Neuronal stem cell (in vitro differentiated cells): ENCODE measurements around the gene AKAP11.

Source experiments
- DNase-seq: peaks from one replicate; pipeline ENCODE4 v3.0.0-alpha.2; 2013; ENCODE audit warnings: low spot score
- H2AFZ ChIP-seq: one replicate; pipeline ENCODE4 v1.6.1; 2013; ENCODE audit warnings: mild to moderate bottlenecking, low read length, inconsistent platforms
- H2AK5ac ChIP-seq: 2 replicates; pipeline ENCODE4 v1.6.1; 2013; ENCODE audit warnings: low read depth, mild to moderate bottlenecking, inconsistent platforms, low read length, moderate library complexity, mixed read lengths
- H2BK120ac ChIP-seq: 2 replicates; pipeline ENCODE4 v1.6.1; 2013; ENCODE audit warnings: low read depth, mild to moderate bottlenecking, inconsistent platforms, low read length, moderate library complexity, mixed read lengths
- H2BK12ac ChIP-seq: one replicate; pipeline ENCODE4 v1.6.1; 2013; ENCODE audit warnings: low read length, inconsistent platforms
- H2BK15ac ChIP-seq: 2 replicates; pipeline ENCODE4 v1.6.1; 2013; ENCODE audit warnings: mild to moderate bottlenecking, low read length, inconsistent platforms, mixed read lengths
- H2BK5ac ChIP-seq: one replicate; pipeline ENCODE4 v1.6.1; 2013; ENCODE audit warnings: inconsistent platforms, mild to moderate bottlenecking, low read length, moderate library complexity
- H3K14ac ChIP-seq: one replicate; pipeline ENCODE4 v1.6.1; 2013; ENCODE audit warnings: low read length, inconsistent platforms
- H3K18ac ChIP-seq: 2 replicates; pipeline ENCODE4 v1.6.1; 2013; ENCODE audit warnings: low read length, inconsistent platforms
- H3K23ac ChIP-seq: 2 replicates; pipeline ENCODE4 v1.6.1; 2013; ENCODE audit warnings: low read depth, mild to moderate bottlenecking, mixed read lengths, low read length, inconsistent platforms; ENCODE audit not compliant: poor library complexity
- H3K27ac ChIP-seq: replicated peaks from 3 replicates; pipeline ENCODE4 v1.5.1; 2013; ENCODE audit warnings: low read length, inconsistent platforms
- H3K27me3 ChIP-seq, 3 experiments: 2 replicates each; pipeline ENCODE4 v1.6.1; 2013; ENCODE audit warnings: low read length in 3 of 3, mild to moderate bottlenecking in 2 of 3, inconsistent platforms in 1 of 3, low read depth in 1 of 3, mixed read lengths in 1 of 3, moderate library complexity in 1 of 3; ENCODE audit not compliant: control insufficient read depth in 3 of 3, insufficient read depth in 3 of 3
- H3K36me3 ChIP-seq, 2 donors: replicated peaks in 1 of 2; 2 replicates each; pipeline ENCODE4 v1.6.1; 2013; ENCODE audit warnings: low read length in 2 of 2; ENCODE audit not compliant: control insufficient read depth in 2 of 2, insufficient read depth in 2 of 2
- H3K4ac ChIP-seq: 2 replicates; pipeline ENCODE4 v1.6.1; 2013; ENCODE audit warnings: inconsistent platforms, mild to moderate bottlenecking, low read length, moderate library complexity
- H3K4me1 ChIP-seq, 2 donors: 1 replicate in 1 of 2; 2 replicates in 1 of 2; pipeline ENCODE4 v1.6.1; 2013; ENCODE audit warnings: low read length in 2 of 2, low read depth in 1 of 2; ENCODE audit not compliant: control insufficient read depth in 2 of 2, insufficient read depth in 1 of 2
- H3K4me2 ChIP-seq: one replicate; pipeline ENCODE4 v1.6.1; 2013; ENCODE audit warnings: mild to moderate bottlenecking, low read length, inconsistent platforms; ENCODE audit not compliant: insufficient read depth, poor library complexity, severe bottlenecking
- H3K4me3 ChIP-seq, 2 donors: 2 replicates each; pipeline ENCODE4 v1.5.1; 2013; ENCODE audit warnings: low read length in 2 of 2, mild to moderate bottlenecking in 2 of 2, inconsistent platforms in 1 of 2, moderate library complexity in 1 of 2
- H3K79me1 ChIP-seq: one replicate; pipeline ENCODE4 v1.6.1; 2013; ENCODE audit warnings: low read depth, mild to moderate bottlenecking, inconsistent platforms, low read length, moderate library complexity
- H3K9ac ChIP-seq: one replicate; pipeline ENCODE4 v1.6.1; 2013; ENCODE audit warnings: mild to moderate bottlenecking, low read depth, low read length, inconsistent platforms; ENCODE audit not compliant: poor library complexity
- H3K9me3 ChIP-seq, 2 donors: replicated peaks in 1 of 2; 2 replicates each; pipeline versions ENCODE3 to v1.6.1; 2013; ENCODE audit warnings: low read length in 2 of 2, mild to moderate bottlenecking in 2 of 2, inconsistent platforms in 1 of 2, low read depth in 1 of 2, mixed read lengths in 1 of 2, moderate library complexity in 1 of 2; ENCODE audit not compliant: control insufficient read depth in 2 of 2, insufficient read depth in 1 of 2
- H4K8ac ChIP-seq: one replicate; pipeline ENCODE4 v1.6.1; 2013; ENCODE audit warnings: low read depth, mild to moderate bottlenecking, inconsistent platforms, low read length, moderate library complexity
- H4K91ac ChIP-seq: one replicate; pipeline ENCODE4 v1.6.1; 2013; ENCODE audit warnings: low read length, low read depth, mild to moderate bottlenecking, inconsistent platforms; ENCODE audit not compliant: poor library complexity
- WGBS, 2 donors: extraction: QIAGEN DNeasy Blood & Tissue Kit; methylation state at CpG; one replicate each; pipeline ENCODE4 v1.1.7; 2013; ENCODE audit warnings: missing lambda C conversion rate in 2 of 2, mixed read lengths in 1 of 2; ENCODE audit not compliant: insufficient read length in 2 of 2, insufficient replicate concordance in 1 of 2; ENCODE audit errors: extremely low coverage in 2 of 2; 5-methylcytosine and 5-hydroxymethylcytosine counted together

AKAP11 gene

DNA sequence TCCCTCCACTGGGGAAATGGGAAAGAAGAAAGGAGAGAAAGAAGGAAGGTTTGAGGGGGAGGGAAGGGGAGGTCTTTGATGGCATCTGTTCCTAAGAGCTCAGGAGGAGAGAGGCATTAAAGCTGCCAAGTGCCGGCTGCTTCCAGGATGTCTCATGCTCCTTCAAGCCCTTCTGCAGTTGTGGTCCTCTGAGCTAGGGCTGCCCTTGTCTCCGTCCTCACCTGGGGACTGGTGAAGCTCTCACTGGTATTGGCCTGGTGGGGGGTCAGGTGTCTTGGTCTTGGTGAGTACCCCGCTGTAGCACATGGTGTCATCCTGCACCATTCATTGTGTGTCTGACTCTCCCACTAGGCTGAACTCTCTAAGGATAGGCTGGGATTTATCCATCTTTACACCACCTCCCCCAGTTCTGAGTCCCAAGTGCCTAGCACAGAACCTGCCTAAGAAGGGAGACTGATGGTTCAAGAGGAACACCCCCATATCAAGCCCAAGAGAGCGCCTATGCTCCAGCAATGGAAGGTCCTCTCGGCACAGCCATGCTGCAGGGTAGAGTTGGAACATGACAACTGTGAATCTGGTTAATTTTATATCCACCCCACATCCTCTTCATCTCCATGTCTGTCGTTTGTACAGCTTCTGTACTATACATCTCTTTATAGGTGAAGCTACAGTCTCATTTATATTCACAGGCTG, 83.7 kb downstream of the AKAP11 start:
- no peak overlapping the region for H3K14ac ChIP-seq
- WGBS, 2 donors, result no CpG with 5 or more reads among the region's 6 CpGs
- no peak for DNase-seq

GRCh38 chr13:42356184-42356575, 84.2 kb downstream of the AKAP11 start:
- no peak overlapping the region for H2AFZ ChIP-seq
- H3K9ac ChIP-seq, result no peak overlapping the region
- no peaks in the 10 kb centered on the region for H3K79me1 ChIP-seq
- H2BK15ac ChIP-seq, result no peak overlapping the region
- no peaks in the 10 kb centered on the region for H3K36me3 ChIP-seq
- H2BK120ac ChIP-seq, result no peak overlapping the region
- H4K91ac ChIP-seq, result no peak overlapping the region
- no peaks in the 10 kb centered on the region for H3K9me3 ChIP-seq
- H3K18ac ChIP-seq, result no peak overlapping the region
- no peak overlapping the region for H4K8ac ChIP-seq
- no peak overlapping the region for H2AK5ac ChIP-seq
- no peaks in the 10 kb centered on the region for H3K4me1 ChIP-seq
- peaks cover 0 to 6% (median 0%) of the 10 kb centered on the region in 3 experiments for H3K27me3 ChIP-seq
- no peak for DNase-seq
- no CpG with 5 or more reads among the region's 5 CpGs for whole genome bisulfite sequencing, 2 donors
- no peak overlapping the region for H3K23ac ChIP-seq
- no peak overlapping the region for H3K4me3 ChIP-seq
- no peak overlapping the region for H3K27ac ChIP-seq
- H3K4ac ChIP-seq, result no peak overlapping the region
- no peak overlapping the region for H2BK5ac ChIP-seq
- no peak overlapping the region for H3K14ac ChIP-seq
- no peak overlapping the region for H2BK12ac ChIP-seq
- no peak overlapping the region for H3K4me2 ChIP-seq

More for the DNA sequence above, 83.7 kb downstream of the AKAP11 start:
- Histone ChIP-seq H3K36me3 (no peaks in the 10 kb centered on the region), H3K4me1 (no peaks in the 10 kb centered on the region), H3K79me1 (no peaks in the 10 kb centered on the region), H3K27me3 (peaks cover 0 to 6% (median 0%) of the 10 kb centered on the region in 3 experiments), H3K23ac (no peak overlapping the region), H2BK12ac (no peak overlapping the region), H3K9ac (no peak overlapping the region), H3K4me3 (no peak overlapping the region), H2BK15ac (no peak overlapping the region), H3K4me2 (no peak overlapping the region), H3K27ac (no peak overlapping the region), H3K18ac (no peak overlapping the region), H2BK5ac (no peak overlapping the region), H4K8ac (no peak overlapping the region), H3K4ac (no peak overlapping the region), H2BK120ac (no peak overlapping the region), H3K9me3 (no peaks in the 10 kb centered on the region), H4K91ac (no peak overlapping the region), H2AK5ac (no peak overlapping the region), H2AFZ (no peak overlapping the region)

GRCh38 chr13:42360046-42360574, 88.2 kb downstream of the AKAP11 start:
- WGBS, 2 donors, result no CpG with 5 or more reads among the region's 8 CpGs
- DNase-seq, result no peak
- Histone ChIP-seq H3K4ac (no peak overlapping the region), H3K9ac (no peak overlapping the region), H2BK5ac (no peak overlapping the region), H2AK5ac (no peak overlapping the region), H3K4me2 (no peak overlapping the region), H3K4me1 (no peaks in the 10 kb centered on the region), H2AFZ (no peak overlapping the region), H2BK12ac (no peak overlapping the region), H3K36me3 (no peaks in the 10 kb centered on the region), H3K14ac (no peak overlapping the region), H3K9me3 (no peaks in the 10 kb centered on the region), H3K4me3 (no peak overlapping the region), H3K79me1 (no peaks in the 10 kb centered on the region), H3K27me3 (peaks cover 0 to 6% (median 0%) of the 10 kb centered on the region in 3 experiments), H4K8ac (no peak overlapping the region), H3K18ac (no peak overlapping the region), H2BK120ac (no peak overlapping the region), H4K91ac (no peak overlapping the region), H2BK15ac (no peak overlapping the region), H3K23ac (no peak overlapping the region), H3K27ac (no peak overlapping the region)

DNA sequence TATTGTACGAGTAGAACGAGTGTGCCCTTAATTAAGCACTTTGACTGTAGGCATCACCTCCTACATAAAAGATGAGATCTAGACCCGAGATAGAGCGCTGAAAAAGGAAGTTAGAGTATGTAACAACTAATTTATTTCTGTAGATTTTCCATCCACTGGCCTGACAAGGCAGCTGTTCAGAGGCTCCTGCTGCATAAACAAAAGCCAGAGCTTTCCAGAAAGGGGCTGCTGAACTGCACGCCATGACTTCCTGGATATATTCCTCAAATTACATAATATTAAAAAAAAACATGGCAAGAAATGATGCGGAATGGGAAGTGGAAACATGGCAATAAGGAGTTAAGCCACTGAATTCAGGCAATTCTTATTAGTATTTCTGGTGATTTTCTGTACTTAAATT, 89.7 kb downstream of the AKAP11 start:
- Histone ChIP-seq H4K8ac (no peak overlapping the region), H3K27me3 (peaks cover 0 to 6% (median 0%) of the 10 kb centered on the region in 3 experiments), H2AK5ac (no peak overlapping the region), H3K23ac (no peak overlapping the region), H3K14ac (no peak overlapping the region), H3K4ac (no peak overlapping the region), H3K36me3 (no peaks in the 10 kb centered on the region), H2BK120ac (no peak overlapping the region), H3K4me3 (no peak overlapping the region), H3K9me3 (no peaks in the 10 kb centered on the region), H4K91ac (no peak overlapping the region), H3K18ac (no peak overlapping the region), H3K79me1 (no peaks in the 10 kb centered on the region), H3K4me1 (no peaks in the 10 kb centered on the region), H2BK5ac (no peak overlapping the region), H3K27ac (no peak overlapping the region), H3K9ac (no peak overlapping the region), H2AFZ (no peak overlapping the region), H2BK15ac (no peak overlapping the region), H3K4me2 (no peak overlapping the region), H2BK12ac (no peak overlapping the region)
- WGBS, 2 donors, result no CpG with 5 or more reads among the region's 6 CpGs
- no peak for DNase-seq
